AG09319 (cell line): ENCODE results near the gene GAREM1.
A peak's percentile ranks its signal among the peaks of the same experiment; 100 is the strongest.
"Not testable (repeated sequence)": the region's sequence is repeated elsewhere in the genome, so short reads cannot be mapped to it uniquely, and the experiment has no call there.

Source experiments
- DNase-seq: peaks from one replicate; pipeline ENCODE4 v3.0.0-alpha.2; 2010; ENCODE audit warnings: low read depth; ENCODE audit errors: extremely low read depth
- CTCF ChIP-seq: IDR thresholded peaks from 2 replicates; pipeline ENCODE4 v1.5.1; 2011; ENCODE audit warnings: low read depth, mild to moderate bottlenecking, inconsistent platforms, low read length, moderate library complexity

Gene GAREM1

GRCh38 chr18:32470714-32471633, at the start of gene GAREM1:
Gene GAREM1 (minus strand): TSS chr18:32470882. CDS start chr18:32470428, 454 bp downstream.
- peak; percentile 96 for DNase-seq
- TF ChIP-seq CTCF, result peak; percentile 61

DNA sequence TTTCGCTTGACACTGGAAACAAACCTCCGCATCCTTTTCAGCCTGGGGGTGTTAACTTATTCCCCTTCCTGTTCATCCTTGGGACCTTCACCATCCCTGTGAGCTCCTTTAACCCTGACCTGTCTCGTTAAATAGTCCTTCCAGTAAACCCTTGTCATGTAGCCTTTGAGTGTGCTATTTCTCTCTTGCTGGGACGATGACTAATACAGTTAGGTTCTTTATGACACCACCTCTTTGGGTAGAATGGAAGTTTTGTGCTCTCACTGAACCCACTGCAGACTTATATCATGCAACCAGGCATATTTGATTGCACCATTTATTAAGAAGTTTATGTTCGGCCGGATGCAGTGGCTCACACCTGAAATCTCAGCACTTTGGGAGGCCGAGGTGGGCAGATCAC, 40.5 kb upstream of the GAREM1 start:
- no peak for TF ChIP-seq CTCF
- no peak for DNase-seq

DNA sequence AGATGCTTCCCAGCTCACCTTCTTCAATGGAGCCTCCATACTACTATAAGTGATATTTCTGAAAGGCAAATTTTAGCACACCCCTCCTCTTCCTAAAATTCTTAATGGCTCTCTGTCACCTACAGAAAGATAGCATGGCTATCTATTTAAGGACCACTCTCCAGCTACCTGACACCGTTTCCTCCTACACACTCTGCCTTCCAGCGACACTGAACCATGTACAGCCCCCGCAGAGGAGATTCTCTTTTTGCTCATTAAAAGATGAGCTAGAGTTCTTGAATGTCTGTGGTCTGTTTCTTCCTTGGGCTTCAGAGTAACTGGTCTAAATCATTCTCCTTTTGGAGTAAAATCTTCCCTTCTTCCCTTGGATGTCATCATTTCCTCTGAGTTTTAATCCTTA, 38.4 kb upstream of the GAREM1 start:
- no peak for DNase-seq
- no peak for TF ChIP-seq CTCF

DNA sequence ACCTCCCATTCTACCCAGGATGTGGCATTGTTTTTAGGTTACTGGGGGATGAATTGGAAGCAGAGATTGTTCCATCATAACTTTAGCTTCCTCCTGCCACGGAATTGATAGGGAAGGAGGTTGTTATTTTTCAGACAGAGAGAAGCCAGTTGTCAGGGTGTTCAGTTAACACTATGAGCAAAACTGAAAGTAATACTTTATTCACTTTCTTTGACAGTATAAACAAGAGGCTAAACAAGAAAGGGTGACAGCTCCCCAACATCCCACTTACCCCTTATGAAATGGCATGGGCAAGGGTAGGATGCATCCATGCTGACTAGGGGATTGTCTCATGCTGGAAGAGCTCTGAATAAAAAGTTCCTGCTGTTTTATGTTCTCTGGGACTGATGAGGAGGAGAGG, 36.4 kb upstream of the GAREM1 start:
- TF ChIP-seq CTCF, result no peak
- DNase-seq, result no peak

DNA sequence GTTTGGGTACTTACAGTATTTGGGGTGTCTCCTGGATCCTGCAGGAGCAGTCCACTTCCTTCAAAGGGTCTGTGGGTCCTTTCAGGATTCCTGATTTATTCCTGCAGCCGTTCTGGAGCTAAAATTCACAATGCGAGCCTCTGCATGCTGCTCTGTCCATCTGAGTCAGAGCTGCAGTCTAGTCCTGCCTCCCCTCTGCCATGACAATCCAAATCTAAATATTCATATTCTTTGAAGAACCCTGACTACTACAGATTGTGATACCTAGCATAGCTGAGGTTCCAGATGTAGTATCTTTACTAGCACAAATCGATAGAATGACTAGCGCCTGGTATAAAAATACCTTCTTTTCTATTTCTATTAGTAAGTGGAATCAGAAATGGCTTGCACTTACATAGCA, 31.3 kb upstream of the GAREM1 start:
- DNase-seq, result no peak
- TF ChIP-seq CTCF, result no peak

DNA sequence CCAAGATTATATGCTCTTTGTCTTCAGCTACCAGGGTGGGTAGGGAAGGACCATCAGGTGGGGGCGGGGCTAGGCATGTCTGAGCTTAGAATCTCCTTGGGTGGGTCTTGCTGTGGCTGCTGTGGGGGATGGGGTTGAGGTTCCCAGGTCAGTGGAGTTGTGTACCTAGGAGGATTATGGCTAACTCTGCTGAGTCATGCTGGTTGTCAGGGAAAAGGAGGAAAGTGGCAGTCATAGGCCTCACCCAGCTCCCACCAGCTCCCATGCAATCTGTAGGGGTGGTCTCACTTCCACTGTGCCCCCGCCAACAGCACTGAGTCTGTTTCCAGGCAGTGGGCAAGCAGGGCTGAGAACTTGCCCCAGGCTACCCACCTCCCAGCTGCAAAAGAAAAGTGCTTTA, 30.6 kb upstream of the GAREM1 start:
- DNase-seq, result not testable (repeated sequence)

DNA sequence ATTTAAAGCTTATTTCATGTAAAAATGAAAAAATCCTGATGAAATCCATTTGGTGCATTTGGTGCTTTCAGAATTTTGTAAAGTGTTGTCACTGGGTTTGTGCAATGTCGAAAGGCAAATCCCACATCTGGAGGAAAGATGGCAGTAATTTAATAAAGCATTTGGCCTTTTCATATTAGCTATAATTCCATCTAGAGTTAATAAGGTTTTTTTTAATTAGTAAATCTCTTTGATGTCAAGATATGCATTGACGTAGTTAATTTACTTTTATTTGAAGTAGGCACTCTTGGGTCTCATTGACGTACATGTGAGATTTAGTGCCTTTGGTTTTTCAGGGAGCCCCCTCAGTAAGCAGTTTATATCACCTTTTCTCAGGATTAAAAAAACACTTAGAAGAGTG, 12.3 kb upstream of the GAREM1 start:
- DNase-seq, result no peak
- no peak for TF ChIP-seq CTCF

- no peak for DNase-seq
- TF ChIP-seq CTCF, result no peak
Observed at GRCh38 chr18:32482117-32482516, 11.4 kb upstream of the GAREM1 start.
